Neural cell (in vitro differentiated cells): ENCODE results near the gene PAK1. TPM values are rescaled to one million over a fixed set of nuclear protein-coding genes. Genes with fewer than 3 reads are reported as not detected.

Experiments
- H2AFZ ChIP-seq: fragments of 200-600, 300-800 bp; sonication (generic), shearing (Covaris generic); 2 replicates; pipeline ENCODE4 v1.6.0; 2014; ENCODE audit warnings: low read depth, mild to moderate bottlenecking, antibody characterized with exemption, low read length, moderate library complexity
- H3F3A ChIP-seq: fragments of 200-600 bp; shearing (Covaris generic); 2 replicates; pipeline ENCODE4 v1.6.1; 2016; ENCODE audit warnings: mild to moderate bottlenecking, moderate library complexity, mixed read lengths, antibody characterized with exemption, low read length; ENCODE audit not compliant: insufficient read depth, poor library complexity, severe bottlenecking
- H3K27ac ChIP-seq: fragments of 200-600, 300-800 bp; sonication (generic), shearing (Covaris generic); 2 replicates; pipeline ENCODE4 v1.5.1; 2014; ENCODE audit warnings: mild to moderate bottlenecking, low read length, moderate library complexity
- H3K27me3 ChIP-seq: fragments of 300-800, 200-600 bp; sonication (generic), shearing (Covaris generic); 2 replicates; pipeline ENCODE4 v1.6.0; 2014; ENCODE audit warnings: mild to moderate bottlenecking, low read depth, low read length, moderate library complexity; ENCODE audit not compliant: insufficient read depth
- H3K36me3 ChIP-seq: fragments of 300-800, 200-600 bp; sonication (generic), shearing (Covaris generic); 2 replicates; pipeline ENCODE4 v1.5.1; 2014; ENCODE audit warnings: mild to moderate bottlenecking, antibody characterized with exemption, low read length, moderate library complexity; ENCODE audit not compliant: insufficient read depth
- H3K4me2 ChIP-seq: fragments of 300-800, 200-600 bp; sonication (generic), shearing (Covaris generic); 2 replicates; pipeline ENCODE4 v1.6.0; 2014; ENCODE audit warnings: mild to moderate bottlenecking, low read length
- H3K4me3 ChIP-seq: fragments of 300-800, 200-600 bp; sonication (generic), shearing (Covaris generic); 2 replicates; pipeline ENCODE4 v1.5.1; 2014; ENCODE audit warnings: mild to moderate bottlenecking, low read length, moderate library complexity
- H3K79me2 ChIP-seq: fragments of 200-600 bp; shearing (Covaris generic); replicated peaks from 2 replicates; pipeline ENCODE4 v1.6.0; 2014; ENCODE audit warnings: mild to moderate bottlenecking, low read length, moderate library complexity; ENCODE audit not compliant: insufficient read depth
- H3K9ac ChIP-seq: fragments of 300-800, 200-600 bp; sonication (generic), shearing (Covaris generic); 2 replicates; pipeline ENCODE4 v1.6.1; 2016; ENCODE audit warnings: mild to moderate bottlenecking, low read length, mixed read lengths
- H3K9me2 ChIP-seq: fragments of 200-600 bp; shearing (Covaris generic); 2 replicates; pipeline ENCODE4 v1.6.1; 2016; ENCODE audit warnings: mild to moderate bottlenecking, low read length, mixed read lengths; ENCODE audit not compliant: insufficient read depth
- H3K9me3 ChIP-seq: fragments of 200-600, 300-800 bp; sonication (generic), shearing (Covaris generic); 2 replicates; pipeline ENCODE4 v1.6.1; 2016; ENCODE audit warnings: mild to moderate bottlenecking, mixed run types, low read length, moderate library complexity, mixed read lengths
- H4K20me1 ChIP-seq: fragments of 200-600 bp; shearing (Covaris generic); 2 replicates; pipeline ENCODE4 v1.6.1; 2016; ENCODE audit warnings: mild to moderate bottlenecking, mixed run types; ENCODE audit not compliant: insufficient read depth
- EP300 ChIP-seq: fragments of 450-650 bp; conservative IDR thresholded peaks from 2 replicates; pipeline ENCODE4 v1.6.1; 2014; ENCODE audit warnings: antibody characterized with exemption, mild to moderate bottlenecking, moderate library complexity; ENCODE audit not compliant: poor library complexity, severe bottlenecking
- EZH2 ChIP-seq: fragments of 200-600, 300-800 bp; shearing (Covaris generic), sonication (generic); IDR thresholded peaks from 2 replicates; pipeline ENCODE4 v1.6.1; 2014; ENCODE audit warnings: antibody characterized with exemption, low read length, borderline replicate concordance, mild to moderate bottlenecking; ENCODE audit not compliant: insufficient read depth, poor library complexity, severe bottlenecking
- MXI1 ChIP-seq: fragments of 450-650 bp; conservative IDR thresholded peaks from 2 replicates; pipeline ENCODE4 v1.6.1; 2014; ENCODE audit warnings: antibody characterized with exemption, mild to moderate bottlenecking; ENCODE audit not compliant: poor library complexity, severe bottlenecking
- POLR2AphosphoS5 ChIP-seq: IDR thresholded peaks from 2 replicates; pipeline ENCODE4 v1.6.1; 2012
- RAD21 ChIP-seq: fragments of 450-650 bp; conservative IDR thresholded peaks from 2 replicates; pipeline ENCODE4 v1.6.1; 2014; ENCODE audit warnings: antibody characterized with exemption, mild to moderate bottlenecking, moderate library complexity
- SMC3 ChIP-seq: fragments of 450-650 bp; conservative IDR thresholded peaks from 2 replicates; pipeline ENCODE4 v1.6.1; 2014; ENCODE audit warnings: antibody characterized with exemption, mild to moderate bottlenecking, moderate library complexity; ENCODE audit not compliant: poor library complexity
- TAF1 ChIP-seq: IDR thresholded peaks from 2 replicates; pipeline ENCODE4 v1.6.1; 2012; ENCODE audit warnings: low read depth
- polyA plus RNA-seq: library from polyadenylated mRNA; depleted of rRNA; stranded (reverse); fragments of >200 nt; gene quantifications from 2 replicates; pipeline ENCODE4 v1.2.3, GENCODE V29; 2014
- TF ChIP-seq, protein P1 (sequence below): IDR thresholded peaks from 2 replicates; pipeline ENCODE4 v1.6.1; 2012; ENCODE audit warnings: borderline replicate concordance
- TF ChIP-seq, protein P2 (sequence below): fragments of 450-650 bp; IDR thresholded peaks from 2 replicates; pipeline ENCODE4 v1.5.1; 2014; ENCODE audit warnings: antibody characterized with exemption, mild to moderate bottlenecking, moderate library complexity; ENCODE audit not compliant: poor library complexity, severe bottlenecking

PAK1 gene
- polyA plus RNA-seq, 1 donor from 2014 or later, result 65.2 TPM

DNA sequence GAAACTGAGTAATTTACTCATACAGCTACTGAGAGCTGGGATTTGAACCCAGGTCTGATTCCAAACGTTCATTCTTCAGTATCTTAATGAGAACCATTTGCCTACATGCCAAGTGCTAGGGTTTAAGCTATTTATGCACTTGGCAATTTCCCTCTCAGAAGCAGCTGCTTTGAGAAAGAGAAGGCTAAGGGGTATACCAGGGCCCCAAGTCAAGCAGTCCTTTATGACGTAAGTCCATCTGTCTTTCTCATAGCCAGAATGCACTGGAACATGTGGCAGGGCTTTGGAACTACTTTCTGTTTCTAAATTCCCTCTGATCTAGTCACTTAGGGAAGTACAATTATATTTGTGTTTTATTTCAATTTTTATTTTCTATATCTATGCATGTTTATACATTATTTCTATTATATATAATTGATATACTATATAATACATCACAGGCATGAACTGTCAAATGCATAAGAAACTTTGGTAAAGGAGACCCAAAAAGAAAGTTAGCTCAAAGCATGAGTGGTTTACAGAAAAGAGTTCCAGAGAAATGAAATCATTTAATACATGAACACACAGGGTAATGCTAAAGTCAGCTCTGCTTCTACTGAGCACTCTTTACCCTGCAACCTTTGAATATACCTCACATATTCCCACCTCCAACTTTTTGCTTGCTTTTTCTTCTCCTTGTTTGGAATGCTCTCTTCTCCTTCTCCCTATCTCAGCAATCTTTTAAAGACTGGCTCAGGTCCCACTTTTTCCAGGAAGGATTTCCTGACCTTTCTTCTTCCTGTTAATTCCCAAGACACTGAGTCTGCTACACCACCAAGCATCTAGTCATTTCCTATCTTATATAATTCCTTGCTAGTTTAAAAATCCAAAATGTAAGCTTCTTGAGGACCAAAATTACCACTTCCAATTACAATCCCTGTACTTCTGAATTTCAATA is 91.9 kb downstream of the PAK1 start:
- no peak overlapping the region for H3K27ac ChIP-seq
- H3K4me2 ChIP-seq, result no peak overlapping the region
- no peak overlapping the region for H2AFZ ChIP-seq
- no peaks in the 10 kb centered on the region for H3F3A ChIP-seq
- H3K9ac ChIP-seq, result no peak overlapping the region
- TF ChIP-seq, protein P1, sequence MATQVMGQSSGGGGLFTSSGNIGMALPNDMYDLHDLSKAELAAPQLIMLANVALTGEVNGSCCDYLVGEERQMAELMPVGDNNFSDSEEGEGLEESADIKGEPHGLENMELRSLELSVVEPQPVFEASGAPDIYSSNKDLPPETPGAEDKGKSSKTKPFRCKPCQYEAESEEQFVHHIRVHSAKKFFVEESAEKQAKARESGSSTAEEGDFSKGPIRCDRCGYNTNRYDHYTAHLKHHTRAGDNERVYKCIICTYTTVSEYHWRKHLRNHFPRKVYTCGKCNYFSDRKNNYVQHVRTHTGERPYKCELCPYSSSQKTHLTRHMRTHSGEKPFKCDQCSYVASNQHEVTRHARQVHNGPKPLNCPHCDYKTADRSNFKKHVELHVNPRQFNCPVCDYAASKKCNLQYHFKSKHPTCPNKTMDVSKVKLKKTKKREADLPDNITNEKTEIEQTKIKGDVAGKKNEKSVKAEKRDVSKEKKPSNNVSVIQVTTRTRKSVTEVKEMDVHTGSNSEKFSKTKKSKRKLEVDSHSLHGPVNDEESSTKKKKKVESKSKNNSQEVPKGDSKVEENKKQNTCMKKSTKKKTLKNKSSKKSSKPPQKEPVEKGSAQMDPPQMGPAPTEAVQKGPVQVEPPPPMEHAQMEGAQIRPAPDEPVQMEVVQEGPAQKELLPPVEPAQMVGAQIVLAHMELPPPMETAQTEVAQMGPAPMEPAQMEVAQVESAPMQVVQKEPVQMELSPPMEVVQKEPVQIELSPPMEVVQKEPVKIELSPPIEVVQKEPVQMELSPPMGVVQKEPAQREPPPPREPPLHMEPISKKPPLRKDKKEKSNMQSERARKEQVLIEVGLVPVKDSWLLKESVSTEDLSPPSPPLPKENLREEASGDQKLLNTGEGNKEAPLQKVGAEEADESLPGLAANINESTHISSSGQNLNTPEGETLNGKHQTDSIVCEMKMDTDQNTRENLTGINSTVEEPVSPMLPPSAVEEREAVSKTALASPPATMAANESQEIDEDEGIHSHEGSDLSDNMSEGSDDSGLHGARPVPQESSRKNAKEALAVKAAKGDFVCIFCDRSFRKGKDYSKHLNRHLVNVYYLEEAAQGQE, result no peak
- TF ChIP-seq POLR2AphosphoS5 (no peak), SMC3 (no peak), MXI1 (no peak), RAD21 (no peak), EZH2 (no peak), TAF1 (no peak), EP300 (no peak)
- TF ChIP-seq, protein P2, sequence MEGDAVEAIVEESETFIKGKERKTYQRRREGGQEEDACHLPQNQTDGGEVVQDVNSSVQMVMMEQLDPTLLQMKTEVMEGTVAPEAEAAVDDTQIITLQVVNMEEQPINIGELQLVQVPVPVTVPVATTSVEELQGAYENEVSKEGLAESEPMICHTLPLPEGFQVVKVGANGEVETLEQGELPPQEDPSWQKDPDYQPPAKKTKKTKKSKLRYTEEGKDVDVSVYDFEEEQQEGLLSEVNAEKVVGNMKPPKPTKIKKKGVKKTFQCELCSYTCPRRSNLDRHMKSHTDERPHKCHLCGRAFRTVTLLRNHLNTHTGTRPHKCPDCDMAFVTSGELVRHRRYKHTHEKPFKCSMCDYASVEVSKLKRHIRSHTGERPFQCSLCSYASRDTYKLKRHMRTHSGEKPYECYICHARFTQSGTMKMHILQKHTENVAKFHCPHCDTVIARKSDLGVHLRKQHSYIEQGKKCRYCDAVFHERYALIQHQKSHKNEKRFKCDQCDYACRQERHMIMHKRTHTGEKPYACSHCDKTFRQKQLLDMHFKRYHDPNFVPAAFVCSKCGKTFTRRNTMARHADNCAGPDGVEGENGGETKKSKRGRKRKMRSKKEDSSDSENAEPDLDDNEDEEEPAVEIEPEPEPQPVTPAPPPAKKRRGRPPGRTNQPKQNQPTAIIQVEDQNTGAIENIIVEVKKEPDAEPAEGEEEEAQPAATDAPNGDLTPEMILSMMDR, result no peak
- no peak overlapping the region for H3K4me3 ChIP-seq
- no peaks in the 10 kb centered on the region for H3K9me3 ChIP-seq
- H3K27me3 ChIP-seq, result no peaks in the 10 kb centered on the region
- H3K79me2 ChIP-seq, result no peaks in the 10 kb centered on the region
- no peaks in the 10 kb centered on the region for H4K20me1 ChIP-seq
- H3K36me3 ChIP-seq, result no peaks in the 10 kb centered on the region
- no peaks in the 10 kb centered on the region for H3K9me2 ChIP-seq

DNA sequence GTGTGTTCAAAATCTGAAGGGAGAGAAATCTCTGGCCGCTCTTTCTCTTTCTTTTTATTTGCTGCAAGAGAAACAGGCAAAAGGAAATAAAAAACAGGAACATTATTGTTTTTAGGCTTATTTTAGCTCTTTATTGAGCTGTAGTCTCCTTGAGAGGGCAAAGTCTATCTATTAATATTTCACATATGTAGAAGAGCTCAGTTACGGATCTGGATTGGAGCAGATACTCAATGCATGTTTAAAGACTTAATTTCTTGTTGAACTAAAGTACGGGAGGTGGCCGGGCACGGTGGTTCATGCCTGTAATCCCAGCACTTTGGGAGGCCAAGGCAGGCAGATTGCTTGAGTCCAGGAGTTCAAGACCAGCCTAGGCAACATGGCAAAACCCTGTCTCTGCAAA is 94.0 kb downstream of the PAK1 start:
- H3K36me3 ChIP-seq, result no peaks in the 10 kb centered on the region
- no peak overlapping the region for H3K4me3 ChIP-seq
- no peak overlapping the region for H2AFZ ChIP-seq
- H4K20me1 ChIP-seq, result no peaks in the 10 kb centered on the region
- H3K9ac ChIP-seq, result no peak overlapping the region
- TF ChIP-seq MXI1 (no peak), SMC3 (no peak), EZH2 (no peak), TAF1 (no peak), RAD21 (no peak), EP300 (no peak), POLR2AphosphoS5 (no peak)
- TF ChIP-seq, protein P1, result no peak
- TF ChIP-seq, protein P2, result no peak
- no peak overlapping the region for H3K4me2 ChIP-seq
- H3K27ac ChIP-seq, result no peak overlapping the region
- no peaks in the 10 kb centered on the region for H3K27me3 ChIP-seq
- H3F3A ChIP-seq, result no peaks in the 10 kb centered on the region
- no peaks in the 10 kb centered on the region for H3K9me3 ChIP-seq
- no peaks in the 10 kb centered on the region for H3K79me2 ChIP-seq
- H3K9me2 ChIP-seq, result no peaks in the 10 kb centered on the region
